HEK293 (cell line): Measurements from ENCODE around the gene NOA1.

Source experiments
- PRDM2 ChIP-seq: fragments of 450-650 bp; formaldehyde crosslinking; IDR thresholded peaks from 2 replicates; pipeline ENCODE4 v1.5.1; 2016; ENCODE audit warnings: missing biosample characterization, missing genetic modification characterization, borderline replicate concordance
- ZBTB44 ChIP-seq: fragments of 450-650 bp; IDR thresholded peaks from 2 replicates; pipeline ENCODE4 v1.5.1; 2018; ENCODE audit warnings: missing biosample characterization, mild to moderate bottlenecking, missing genetic modification characterization
- ZBTB8A ChIP-seq: fragments of 450-650 bp; formaldehyde crosslinking; IDR thresholded peaks from 2 replicates; pipeline ENCODE4 v1.5.1; 2016; ENCODE audit warnings: missing biosample characterization, missing genetic modification characterization
- ZNF140 ChIP-seq: fragments of 450-650 bp; formaldehyde crosslinking; IDR thresholded peaks from 2 replicates; pipeline ENCODE4 v1.5.1; 2016; ENCODE audit warnings: missing biosample characterization, missing genetic modification characterization
- ZNF175 ChIP-seq: fragments of 450-650 bp; formaldehyde crosslinking; IDR thresholded peaks from 2 replicates; pipeline ENCODE4 v1.5.1; 2016; ENCODE audit warnings: missing biosample characterization, missing genetic modification characterization
- ZNF394 ChIP-seq: fragments of 450-650 bp; formaldehyde crosslinking; IDR thresholded peaks from 2 replicates; pipeline ENCODE4 v1.5.1; 2016; ENCODE audit warnings: missing biosample characterization, missing genetic modification characterization, mild to moderate bottlenecking, moderate library complexity, borderline replicate concordance
- ZNF549 ChIP-seq: fragments of 450-650 bp; IDR thresholded peaks from 2 replicates; pipeline ENCODE4 v1.5.1; 2018; ENCODE audit warnings: missing biosample characterization, missing genetic modification characterization, mild to moderate bottlenecking, inconsistent platforms, moderate library complexity
- ZNF561 ChIP-seq: fragments of 450-650 bp; IDR thresholded peaks from 2 replicates; pipeline ENCODE4 v1.5.1; 2018; ENCODE audit warnings: missing biosample characterization, missing genetic modification characterization, borderline replicate concordance
- ZNF623 ChIP-seq: fragments of 450-650 bp; formaldehyde crosslinking; IDR thresholded peaks from 2 replicates; pipeline ENCODE4 v1.5.1; 2016; ENCODE audit warnings: missing biosample characterization, missing genetic modification characterization
- ZNF777 ChIP-seq: fragments of 450-650 bp; formaldehyde crosslinking; IDR thresholded peaks from 2 replicates; pipeline ENCODE4 v1.5.1; 2017; ENCODE audit warnings: missing biosample characterization, missing genetic modification characterization, borderline replicate concordance
- ZNF843 ChIP-seq: fragments of 450-650 bp; formaldehyde crosslinking; IDR thresholded peaks from 2 replicates; pipeline ENCODE4 v1.5.1; 2016; ENCODE audit warnings: missing biosample characterization, missing genetic modification characterization
- TF ChIP-seq, protein P1 (sequence below): fragments of 450-650 bp; formaldehyde crosslinking; IDR thresholded peaks from 2 replicates; pipeline ENCODE4 v1.5.1; 2017; ENCODE audit warnings: missing biosample characterization, missing genetic modification characterization
- TF ChIP-seq, protein P2 (sequence below): fragments of 450-650 bp; formaldehyde crosslinking; IDR thresholded peaks from 2 replicates; pipeline ENCODE4 v1.5.1; 2016; ENCODE audit warnings: missing biosample characterization, missing genetic modification characterization
- TF ChIP-seq, protein P3 (sequence below): fragments of 450-650 bp; formaldehyde crosslinking; IDR thresholded peaks from 2 replicates; pipeline ENCODE4; 2016; ENCODE audit warnings: missing biosample characterization, missing genetic modification characterization

NOA1 gene

DNA sequence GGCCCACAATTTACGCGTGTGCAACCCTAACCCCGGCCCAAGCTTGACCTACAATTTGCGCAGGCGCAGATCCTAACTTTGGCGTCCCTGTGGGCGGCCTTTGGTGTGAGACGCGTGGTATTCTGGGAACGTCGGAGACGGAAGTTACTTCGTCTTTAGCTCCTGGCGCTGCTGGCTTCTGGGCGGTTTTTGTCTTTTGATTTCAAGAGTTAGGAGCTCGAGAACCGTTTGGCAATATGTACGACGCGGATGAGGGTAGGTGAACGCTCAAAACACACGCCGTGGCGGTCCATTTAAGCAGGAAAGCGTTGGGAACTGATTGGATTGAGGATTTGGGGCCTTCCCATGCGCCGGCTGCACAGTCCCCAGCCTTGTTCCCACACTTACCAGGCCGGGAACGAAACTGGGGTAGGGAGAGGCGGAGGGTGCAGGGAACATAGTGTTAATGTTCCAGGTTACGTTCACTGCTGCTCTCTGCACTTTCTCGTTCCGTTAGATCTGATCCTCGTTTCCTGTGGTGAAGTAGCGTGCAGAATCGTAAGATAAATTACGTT is 1.4 kb upstream of the NOA1 start, which contains the start of gene POLR2B (continued):
- TF ChIP-seq PRDM2 (no peak), ZNF843 (tag by site-specific recombination) (peak; percentile 43; the same call in 1 of the 2 replicates), ZNF140 (tag by site-specific recombination) (no peak), ZNF777 (tag by site-specific recombination) (no peak), ZNF394 (tag by site-specific recombination) (no peak), ZNF549 (tag by site-specific recombination) (no peak), ZNF561 (tag by site-specific recombination) (no peak), ZNF623 (no peak), ZBTB8A (no peak), ZNF175 (tag by site-specific recombination) (no peak), ZBTB44 (tag by site-specific recombination) (no peak)
- TF ChIP-seq, protein P1, sequence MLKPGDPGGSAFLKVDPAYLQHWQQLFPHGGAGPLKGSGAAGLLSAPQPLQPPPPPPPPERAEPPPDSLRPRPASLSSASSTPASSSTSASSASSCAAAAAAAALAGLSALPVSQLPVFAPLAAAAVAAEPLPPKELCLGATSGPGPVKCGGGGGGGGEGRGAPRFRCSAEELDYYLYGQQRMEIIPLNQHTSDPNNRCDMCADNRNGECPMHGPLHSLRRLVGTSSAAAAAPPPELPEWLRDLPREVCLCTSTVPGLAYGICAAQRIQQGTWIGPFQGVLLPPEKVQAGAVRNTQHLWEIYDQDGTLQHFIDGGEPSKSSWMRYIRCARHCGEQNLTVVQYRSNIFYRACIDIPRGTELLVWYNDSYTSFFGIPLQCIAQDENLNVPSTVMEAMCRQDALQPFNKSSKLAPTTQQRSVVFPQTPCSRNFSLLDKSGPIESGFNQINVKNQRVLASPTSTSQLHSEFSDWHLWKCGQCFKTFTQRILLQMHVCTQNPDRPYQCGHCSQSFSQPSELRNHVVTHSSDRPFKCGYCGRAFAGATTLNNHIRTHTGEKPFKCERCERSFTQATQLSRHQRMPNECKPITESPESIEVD (tag by site-specific recombination): no peak
- TF ChIP-seq, protein P2, sequence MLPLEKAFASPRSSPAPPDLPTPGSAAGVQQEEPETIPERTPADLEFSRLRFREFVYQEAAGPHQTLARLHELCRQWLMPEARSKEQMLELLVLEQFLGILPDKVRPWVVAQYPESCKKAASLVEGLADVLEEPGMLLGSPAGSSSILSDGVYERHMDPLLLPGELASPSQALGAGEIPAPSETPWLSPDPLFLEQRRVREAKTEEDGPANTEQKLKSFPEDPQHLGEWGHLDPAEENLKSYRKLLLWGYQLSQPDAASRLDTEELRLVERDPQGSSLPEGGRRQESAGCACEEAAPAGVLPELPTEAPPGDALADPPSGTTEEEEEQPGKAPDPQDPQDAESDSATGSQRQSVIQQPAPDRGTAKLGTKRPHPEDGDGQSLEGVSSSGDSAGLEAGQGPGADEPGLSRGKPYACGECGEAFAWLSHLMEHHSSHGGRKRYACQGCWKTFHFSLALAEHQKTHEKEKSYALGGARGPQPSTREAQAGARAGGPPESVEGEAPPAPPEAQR: no peak
- TF ChIP-seq, protein P3, sequence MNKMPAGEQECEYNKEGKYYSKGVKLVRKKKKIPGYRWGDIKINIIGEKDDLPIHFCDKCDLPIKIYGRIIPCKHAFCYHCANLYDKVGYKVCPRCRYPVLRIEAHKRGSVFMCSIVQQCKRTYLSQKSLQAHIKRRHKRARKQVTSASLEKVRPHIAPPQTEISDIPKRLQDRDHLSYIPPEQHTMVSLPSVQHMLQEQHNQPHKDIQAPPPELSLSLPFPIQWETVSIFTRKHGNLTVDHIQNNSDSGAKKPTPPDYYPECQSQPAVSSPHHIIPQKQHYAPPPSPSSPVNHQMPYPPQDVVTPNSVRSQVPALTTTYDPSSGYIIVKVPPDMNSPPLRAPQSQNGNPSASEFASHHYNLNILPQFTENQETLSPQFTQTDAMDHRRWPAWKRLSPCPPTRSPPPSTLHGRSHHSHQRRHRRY (tag by site-specific recombination): no peak
